AG04449 (cell line): ENCODE results near the gene WASF2.

Source experiments
- CTCF ChIA-PET: fragments of 350-600 bp; formaldehyde crosslinking; extraction: SDS; loops from one replicate; lab custom pipeline; 2021; ENCODE audit warnings: antibody characterized with exemption; lab: Yijun Ruan, JAX
- POLR2A ChIA-PET: fragments of 400-600, 350-600 bp; formaldehyde crosslinking; extraction: SDS; loops from one replicate; lab custom pipeline; 2020; ENCODE audit warnings: antibody characterized with exemption, inconsistent platforms; lab: Yijun Ruan, JAX
- DNase-seq: peaks from one replicate; pipeline ENCODE4 v3.0.0-alpha.2; 2010; ENCODE audit warnings: low read depth, low spot score
- H3K4me3 ChIP-seq: 2 replicates; pipeline ENCODE4 v1.5.1; 2011; ENCODE audit warnings: low read depth, mild to moderate bottlenecking, control low read depth, low read length
- CTCF ChIP-seq: IDR thresholded peaks from one replicate; pipeline ENCODE4 v1.5.1; 2011; ENCODE audit warnings: mild to moderate bottlenecking, moderate library complexity, low read length, control low read depth, inconsistent platforms; ENCODE audit not compliant: insufficient read depth; ENCODE audit errors: missing control alignments

Gene WASF2

GRCh38 chr1:27358038-27358927 lies 131.7 kb downstream of the WASF2 start:
- no peak for TF ChIP-seq CTCF
- POLR2A ChIA-PET: no interaction called here
- CTCF ChIA-PET: interaction anchor here (0.7 to 12.1 kb wide), 30 partner anchors 8 to 312 kb away, joined by 3 to 187 read pairs (median 8); partner anchors contain the start of genes AHDC1, CD164L2, FCN3 and MAP3K6
- no peak for DNase-seq
- H3K4me3 ChIP-seq: no peak overlapping the region

GRCh38 chr1:27357281-27358037 lies 132.5 kb downstream of the WASF2 start:
- CTCF ChIA-PET: interaction anchor here (0.5 to 12.1 kb wide), 32 partner anchors 9 to 312 kb away, joined by 3 to 187 read pairs (median 6); partner anchors contain the start of genes AHDC1, CD164L2, FCN3 and MAP3K6
- no peak overlapping the region for H3K4me3 ChIP-seq
- no peak for DNase-seq
- TF ChIP-seq CTCF: peak; percentile 92
- POLR2A ChIA-PET: no interaction called here

- H3K4me3 ChIP-seq: no peak overlapping the region
- ChIA-PET CTCF (interaction anchor here (0.5 to 12.1 kb wide), 29 partner anchors 8 to 313 kb away, joined by 3 to 187 read pairs (median 8); partner anchors contain the start of genes AHDC1, CD164L2, FCN3 and MAP3K6), POLR2A (interaction anchor here (1.1 kb wide), 1 partner anchor 9 kb away, joined by 3 read pairs; no protein-coding TSS in a partner anchor)
- DNase-seq: no peak
- no peak for TF ChIP-seq CTCF
Measured at GRCh38 chr1:27356619-27357280, 133.2 kb downstream of the WASF2 start.

- POLR2A ChIA-PET: interaction anchor here (1.1 kb wide), 1 partner anchor 9 kb away, joined by 3 read pairs; no protein-coding TSS in a partner anchor
- CTCF ChIA-PET: interaction anchor here (3.7 to 12.1 kb wide), 7 partner anchors 10 to 250 kb away, joined by 18 to 187 read pairs (median 89); partner anchors contain the start of genes AHDC1, MAP3K6 and SYTL1
- no peak for DNase-seq
Measured at GRCh38 chr1:27356277-27356618, 133.7 kb downstream of the WASF2 start.

GRCh38 chr1:27355683-27356082 lies 134.3 kb downstream of the WASF2 start:
- ChIA-PET CTCF (interaction anchor here (0.9 to 12.1 kb wide), 8 partner anchors 10 to 319 kb away, joined by 3 to 187 read pairs (median 71); partner anchors contain the start of genes AHDC1, MAP3K6 and SYTL1), POLR2A (interaction anchor here (0.5 to 1.1 kb wide), 2 partner anchors 10 to 56 kb away, joined by 3 read pairs; no protein-coding TSS in a partner anchor)
- TF ChIP-seq CTCF: no peak
- no peak overlapping the region for H3K4me3 ChIP-seq
- DNase-seq: no peak

More at GRCh38 chr1:27356277-27356618, 133.7 kb downstream of the WASF2 start:
- H3K4me3 ChIP-seq: no peak overlapping the region
- TF ChIP-seq CTCF: no peak
